T-helper 2 cell (primary cell): ENCODE data around the gene SLC35B4.

Experiments used
- DNase-seq, 5 experiments: peaks; one replicate each; pipeline versions ENCODE4 v3.0.0 to v3.0.0-alpha.2; 2012 to 2022

Gene SLC35B4

GRCh38 chr7:134290286-134290685 is 26.4 kb downstream of the SLC35B4 start:
- no peak for DNase-seq

- no peak for DNase-seq
Measured at GRCh38 chr7:134289841-134290240, 26.9 kb downstream of the SLC35B4 start.

- DNase-seq: no peak
Measured at GRCh38 chr7:134289423-134289822, 27.3 kb downstream of the SLC35B4 start.

GRCh38 chr7:134287916-134288659 is 28.6 kb downstream of the SLC35B4 start:
- no peak for DNase-seq

GRCh38 chr7:134284952-134285351 is 31.8 kb downstream of the SLC35B4 start:
- no peak for DNase-seq

GRCh38 chr7:134284011-134284410 is 32.7 kb downstream of the SLC35B4 start:
- DNase-seq: no peak

GRCh38 chr7:134280508-134280907 is 36.2 kb downstream of the SLC35B4 start:
- DNase-seq: no peak

GRCh38 chr7:134279898-134280297 is 36.8 kb downstream of the SLC35B4 start:
- DNase-seq: no peak

- DNase-seq: no peak
Measured at GRCh38 chr7:134279336-134279735, 37.4 kb downstream of the SLC35B4 start.

- DNase-seq: no peak
Measured at GRCh38 chr7:134278502-134279153, 38.1 kb downstream of the SLC35B4 start.

GRCh38 chr7:134276951-134277350 is 39.8 kb downstream of the SLC35B4 start:
- no peak for DNase-seq

GRCh38 chr7:134262322-134262721 is 54.4 kb downstream of the SLC35B4 start:
- no peak for DNase-seq

GRCh38 chr7:134255814-134256213 is 60.9 kb downstream of the SLC35B4 start:
- no peak for DNase-seq

GRCh38 chr7:134254311-134254710 is 62.4 kb downstream of the SLC35B4 start:
- DNase-seq: no peak

- DNase-seq: no peak
Measured at GRCh38 chr7:134248196-134248595, 68.5 kb downstream of the SLC35B4 start.

GRCh38 chr7:134246761-134247160 is 70.0 kb downstream of the SLC35B4 start:
- DNase-seq: no peak

- DNase-seq: no peak
Measured at GRCh38 chr7:134246347-134246746, 70.4 kb downstream of the SLC35B4 start.

- no peak for DNase-seq
Measured at GRCh38 chr7:134245253-134245652, 71.5 kb downstream of the SLC35B4 start.
